Peyer's patch (tissue), 4 donors: ENCODE measurements around the gene PRSS57.

Experiments used
- POLR2A ChIP-seq, 2 donors: fragments of 450-650 bp; IDR thresholded peaks; one replicate each; pipeline ENCODE4 v1.5.1; 2017; ENCODE audit warnings: antibody characterized with exemption in 2 of 2, mild to moderate bottlenecking in 2 of 2, moderate library complexity in 2 of 2
- TF ChIP-seq, protein P1 (sequence below), 6 experiments: fragments of 450-650 bp in 4 of 6; fragments of 200-600 bp in 2 of 6; sonication (generic) in 1 of 6; IDR thresholded peaks; one replicate each; pipeline ENCODE4 v1.5.1; 2017 to 2019; ENCODE audit warnings: antibody characterized with exemption in 6 of 6, mild to moderate bottlenecking in 3 of 6, moderate library complexity in 1 of 6

DNA sequence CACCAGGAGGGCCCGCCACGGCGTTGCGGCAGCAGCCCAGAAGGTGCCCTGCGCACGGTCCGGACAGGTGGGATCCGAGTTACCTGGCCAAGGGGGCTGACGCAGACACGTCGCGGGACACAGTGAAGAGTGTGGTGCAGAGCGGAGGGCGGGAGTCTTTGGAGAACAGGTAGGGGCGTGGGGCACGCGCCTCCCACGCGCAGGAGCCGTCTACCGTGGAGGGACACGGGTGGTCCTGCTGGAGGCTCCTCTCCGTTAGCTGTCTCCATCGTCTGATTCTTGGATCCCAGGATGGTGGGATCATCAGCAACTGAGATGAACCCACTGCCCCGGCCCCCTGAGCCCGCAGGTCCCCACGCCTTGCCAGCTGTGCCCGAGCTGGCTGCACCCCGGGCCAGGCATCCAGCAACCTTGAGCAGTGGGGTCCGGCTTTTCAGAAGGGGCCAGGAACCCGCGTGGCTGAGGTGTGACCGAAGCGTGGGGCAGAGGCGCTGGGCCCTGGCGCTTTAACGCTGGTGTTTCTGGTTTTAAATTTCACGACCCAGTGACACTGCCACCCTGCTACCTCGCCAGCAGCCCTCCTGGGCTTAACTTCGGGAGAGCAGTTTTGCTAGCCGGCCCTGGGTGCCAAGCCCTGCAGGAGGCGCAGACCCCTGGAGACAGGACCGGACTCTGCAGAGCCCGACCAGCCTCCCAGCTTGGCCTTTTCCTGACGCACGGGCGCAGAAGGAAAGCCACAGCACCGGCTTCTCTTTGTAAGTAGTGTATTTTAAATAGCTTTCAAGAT is 48.3 kb downstream of the PRSS57 start:
- TF ChIP-seq, protein P1, sequence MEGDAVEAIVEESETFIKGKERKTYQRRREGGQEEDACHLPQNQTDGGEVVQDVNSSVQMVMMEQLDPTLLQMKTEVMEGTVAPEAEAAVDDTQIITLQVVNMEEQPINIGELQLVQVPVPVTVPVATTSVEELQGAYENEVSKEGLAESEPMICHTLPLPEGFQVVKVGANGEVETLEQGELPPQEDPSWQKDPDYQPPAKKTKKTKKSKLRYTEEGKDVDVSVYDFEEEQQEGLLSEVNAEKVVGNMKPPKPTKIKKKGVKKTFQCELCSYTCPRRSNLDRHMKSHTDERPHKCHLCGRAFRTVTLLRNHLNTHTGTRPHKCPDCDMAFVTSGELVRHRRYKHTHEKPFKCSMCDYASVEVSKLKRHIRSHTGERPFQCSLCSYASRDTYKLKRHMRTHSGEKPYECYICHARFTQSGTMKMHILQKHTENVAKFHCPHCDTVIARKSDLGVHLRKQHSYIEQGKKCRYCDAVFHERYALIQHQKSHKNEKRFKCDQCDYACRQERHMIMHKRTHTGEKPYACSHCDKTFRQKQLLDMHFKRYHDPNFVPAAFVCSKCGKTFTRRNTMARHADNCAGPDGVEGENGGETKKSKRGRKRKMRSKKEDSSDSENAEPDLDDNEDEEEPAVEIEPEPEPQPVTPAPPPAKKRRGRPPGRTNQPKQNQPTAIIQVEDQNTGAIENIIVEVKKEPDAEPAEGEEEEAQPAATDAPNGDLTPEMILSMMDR (IDR thresholded peaks at IDR 0.05): no peak
- no peak for TF ChIP-seq POLR2A (IDR thresholded peaks at IDR 0.05)
